ENCODE results near the gene SIGLEC11.
A peak's percentile ranks its signal among the peaks of the same experiment; 100 is the strongest.
"Not testable (repeated sequence)": the region's sequence is repeated elsewhere in the genome, so short reads cannot be mapped to it uniquely, and the experiment has no call there.

Gene SIGLEC11

DNA sequence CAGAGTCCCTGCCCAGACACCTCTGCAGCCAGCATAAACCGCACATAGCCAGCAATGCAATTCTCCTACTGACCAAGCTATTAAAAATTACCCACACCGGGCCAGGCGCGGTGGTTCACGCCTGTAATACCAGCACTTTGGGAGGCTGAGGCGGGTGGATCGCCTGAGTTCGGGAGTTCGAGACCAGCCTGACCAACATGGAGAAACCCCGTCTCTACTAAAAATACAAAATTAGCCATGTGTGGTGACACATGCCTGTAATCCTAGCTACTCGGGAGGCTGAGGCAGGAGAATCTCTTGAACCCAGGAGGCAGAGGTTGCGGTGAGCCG, 36.1 kb downstream of the SIGLEC11 start:
- not testable (repeated sequence) for DNase-seq

DNA sequence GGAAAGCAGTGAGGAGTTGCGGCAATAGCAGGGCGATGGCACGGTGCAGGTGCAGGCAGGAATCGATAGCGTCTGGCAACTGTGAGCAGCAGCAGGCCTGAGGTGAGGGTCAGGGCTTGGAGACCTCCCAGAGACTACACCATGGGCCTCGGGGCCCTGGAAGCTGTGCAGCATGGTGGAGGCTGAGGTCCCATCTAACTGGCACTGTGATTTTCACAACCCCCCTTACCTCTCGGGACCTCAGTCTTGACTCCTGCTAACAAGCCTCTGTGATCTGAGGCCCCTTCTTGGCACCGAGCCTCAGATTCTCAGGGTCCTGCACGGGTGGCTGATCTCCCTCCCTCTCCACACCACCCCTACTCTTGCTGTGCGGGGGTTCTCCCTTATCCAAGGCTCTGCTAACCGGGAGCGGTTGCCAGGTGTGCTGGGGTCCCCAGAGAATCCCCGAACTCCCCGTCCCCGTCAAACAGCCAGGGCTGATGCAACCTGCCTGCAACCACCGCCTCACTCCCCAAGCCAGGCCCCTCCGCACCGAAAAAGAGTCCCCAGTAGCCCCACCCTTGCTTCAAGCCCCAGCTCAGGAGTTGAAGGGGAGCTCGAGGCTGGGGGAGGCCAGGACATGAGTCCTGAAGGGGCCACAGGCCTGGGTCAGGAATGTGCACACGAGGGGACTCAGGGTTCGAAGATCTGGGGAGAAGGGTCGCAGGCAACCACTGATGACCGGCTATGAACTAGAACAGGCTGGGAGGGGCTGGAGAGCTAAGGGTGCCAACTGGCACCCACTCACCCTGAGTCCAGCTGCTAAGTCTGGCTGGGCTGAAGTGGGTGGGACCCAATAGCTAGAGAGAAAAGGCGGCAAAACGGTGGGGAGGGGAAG, 36.7 kb downstream of the SIGLEC11 start:
- no peak for DNase-seq

DNA sequence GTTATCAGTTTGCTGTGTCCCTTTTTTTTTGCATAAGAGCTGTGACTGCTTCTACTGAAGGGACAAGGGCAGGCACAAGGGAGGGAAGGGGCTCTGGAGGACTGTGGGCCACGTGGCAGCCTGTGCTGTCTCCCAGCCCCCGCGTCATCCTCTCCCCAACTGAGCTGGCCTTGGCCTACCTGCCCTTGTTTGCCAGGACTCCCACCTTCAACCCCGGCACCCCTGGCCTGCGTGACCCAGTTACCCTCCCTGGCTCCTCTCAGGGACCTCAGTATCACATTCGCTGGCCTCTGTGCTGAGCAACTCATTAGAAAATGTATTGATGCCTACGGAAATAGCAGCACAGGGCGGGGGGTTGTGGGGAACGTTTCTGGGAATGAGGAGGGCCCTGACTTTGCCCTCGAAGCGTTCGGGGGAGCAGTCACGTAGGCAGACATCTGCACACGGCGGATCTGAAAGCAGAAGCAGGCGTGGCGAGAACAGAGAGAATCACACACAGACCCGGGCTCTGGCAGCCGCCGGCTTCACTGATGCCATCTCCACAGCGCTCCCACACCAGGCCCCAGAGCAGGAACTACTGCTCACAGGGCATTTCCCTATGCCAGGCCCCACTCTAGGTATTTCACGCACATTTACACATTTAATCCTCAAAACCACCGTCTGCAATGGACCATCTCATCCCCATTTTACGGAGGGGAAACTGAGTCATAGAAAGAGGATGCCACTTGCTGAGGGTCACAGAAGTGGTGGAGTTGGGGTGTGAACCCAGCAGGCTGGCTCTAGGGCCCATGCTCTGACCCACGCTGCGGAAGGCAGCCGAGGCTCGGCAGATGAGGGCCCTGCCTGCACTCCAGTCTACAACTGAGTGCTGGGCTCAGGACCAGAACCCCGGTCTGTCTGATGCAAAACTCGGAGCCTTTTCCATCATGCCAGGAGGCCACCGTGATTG, 37.6 kb downstream of the SIGLEC11 start:
- DNase-seq: no peak

DNA sequence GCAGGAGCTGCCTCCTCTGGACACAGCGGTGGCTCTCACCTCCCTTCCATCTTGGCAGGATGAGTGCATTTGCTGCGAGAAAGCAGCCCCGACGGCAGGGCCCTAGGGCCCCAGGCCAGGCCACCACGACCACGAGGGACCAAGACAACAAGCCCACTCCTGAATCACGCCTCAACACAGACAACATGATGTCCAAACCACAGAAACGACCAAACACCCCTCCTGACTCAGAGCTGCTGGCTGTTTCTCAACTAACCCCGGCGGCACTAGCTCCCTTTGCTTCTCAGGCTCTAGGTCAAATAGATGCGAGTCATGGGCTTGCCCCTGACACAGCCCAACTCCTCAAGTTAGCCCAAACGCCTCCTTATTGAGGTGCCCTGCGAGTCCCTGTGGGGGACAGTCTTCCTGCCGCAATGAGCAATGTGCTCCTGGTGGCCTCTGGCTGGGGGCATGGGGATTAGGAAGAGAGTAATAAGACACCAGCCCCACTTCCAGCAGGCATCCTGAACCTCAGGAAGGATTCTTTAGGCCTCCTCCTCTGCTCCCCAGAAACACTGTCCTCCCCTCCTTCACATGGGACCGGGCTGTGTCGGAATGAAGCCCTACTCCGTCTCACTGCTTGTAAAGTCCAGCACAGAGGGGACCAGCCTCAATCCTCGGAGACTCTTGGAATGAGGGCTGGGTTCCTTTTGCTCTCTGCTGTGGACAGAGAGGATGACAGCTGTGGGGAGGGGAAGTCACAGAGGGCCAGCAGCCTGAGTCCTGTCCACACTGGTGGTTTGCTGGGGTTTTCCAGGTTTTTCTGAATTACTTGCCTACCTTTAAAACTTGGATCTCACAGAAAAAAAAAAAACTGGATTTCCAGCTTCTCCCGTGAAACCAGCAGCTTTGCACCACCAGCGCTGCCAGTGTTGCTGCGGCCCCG, 38.8 kb downstream of the SIGLEC11 start:
- DNase-seq: peak; percentile 38

DNA sequence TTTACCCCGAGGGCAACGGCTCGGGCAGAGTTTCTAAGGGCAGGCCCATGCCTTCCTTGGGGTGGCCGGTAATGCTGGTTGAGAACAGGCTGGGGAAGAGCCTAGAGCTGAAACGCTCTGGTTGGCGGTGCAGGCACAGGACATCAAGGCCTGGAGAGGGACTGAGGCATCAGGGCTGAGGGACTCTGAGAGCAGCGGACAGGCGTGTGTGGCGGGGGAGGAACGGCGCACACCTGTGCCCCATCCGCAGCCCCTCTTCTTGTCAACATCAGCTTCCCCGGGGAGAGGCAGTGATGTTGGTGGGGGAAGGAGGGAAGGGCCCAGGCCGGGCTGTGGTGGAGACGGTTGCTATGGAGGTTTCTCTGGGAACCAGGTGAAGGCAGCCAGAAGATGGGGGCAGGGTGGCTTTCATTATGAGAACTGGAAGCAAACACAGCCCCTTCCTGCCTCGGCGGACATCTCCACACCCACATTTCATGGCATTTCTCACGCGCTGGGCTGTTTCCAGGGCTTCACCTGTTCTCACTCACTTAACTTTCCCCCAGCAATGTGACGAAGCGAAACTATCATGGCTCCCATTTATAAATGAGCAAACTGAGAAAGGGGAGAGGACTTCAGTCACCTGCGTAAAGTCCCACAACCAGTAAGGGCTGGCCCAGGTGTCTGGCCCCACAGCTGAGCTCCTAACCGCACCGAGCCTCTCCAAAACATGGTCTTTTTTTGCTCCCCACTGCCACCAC, 40.2 kb downstream of the SIGLEC11 start:
- no peak for DNase-seq

DNA sequence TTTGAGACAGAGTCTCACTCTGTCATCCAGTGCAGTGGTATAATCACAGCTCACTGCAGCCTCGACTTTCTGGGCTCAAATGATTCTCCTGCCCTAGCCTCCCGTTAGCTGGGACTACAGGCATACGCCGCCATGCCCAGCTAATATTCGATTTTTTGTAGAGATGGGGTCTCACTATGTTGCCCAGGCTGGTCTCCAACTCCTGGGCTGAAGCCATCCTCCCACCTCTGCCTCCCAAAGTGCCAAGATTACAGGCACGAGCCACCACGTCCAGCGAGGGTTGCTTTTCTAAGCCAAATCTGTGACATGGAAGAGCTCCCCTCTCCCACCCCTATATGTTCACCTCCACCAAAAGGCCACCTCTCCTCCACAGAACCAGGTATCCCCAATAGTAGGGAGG, 42.9 kb downstream of the SIGLEC11 start:
- DNase-seq: no peak

DNA sequence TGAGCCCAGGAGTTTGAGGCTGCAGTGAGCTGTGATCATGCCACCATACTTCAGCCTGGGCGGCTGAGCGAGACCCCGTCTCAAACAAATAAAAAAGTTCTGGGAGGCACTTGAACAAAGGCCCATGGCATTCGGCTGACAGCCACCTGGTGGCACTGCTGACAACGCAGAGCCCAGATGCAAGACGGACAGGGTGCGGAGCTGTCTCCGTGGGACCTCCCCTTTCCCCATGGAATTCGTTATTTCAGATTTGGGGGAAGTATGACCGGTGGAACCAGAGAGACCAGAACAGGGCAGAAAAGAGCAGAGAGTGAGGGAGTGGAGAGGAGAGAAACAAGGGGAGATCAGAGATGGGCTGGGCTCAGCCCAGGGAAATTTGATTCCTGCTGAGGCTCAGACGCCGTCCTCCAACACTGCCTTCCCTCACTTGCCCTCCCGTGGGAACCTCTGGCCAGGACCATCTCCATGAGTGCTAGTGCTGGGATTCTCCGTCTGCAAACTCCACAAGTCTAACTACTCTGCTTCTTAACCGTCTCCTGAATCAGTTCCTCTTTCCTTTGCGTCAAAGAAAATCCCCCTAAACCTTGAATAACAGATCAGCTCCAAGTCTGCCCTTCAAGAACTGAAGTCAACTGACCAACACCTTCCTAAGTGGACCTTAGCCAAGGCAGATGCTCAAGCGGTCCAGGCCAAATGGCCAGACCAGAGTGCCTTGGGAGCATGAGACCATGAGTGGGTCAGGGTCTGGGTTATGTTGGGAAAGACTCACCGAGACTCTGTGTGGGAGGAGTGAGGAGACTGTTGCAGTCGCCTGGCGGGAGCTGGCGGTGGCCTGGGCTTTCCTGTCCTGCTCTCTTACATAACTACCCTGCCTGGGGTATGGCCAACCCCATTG, 43.9 kb downstream of the SIGLEC11 start:
- no peak for DNase-seq

DNA sequence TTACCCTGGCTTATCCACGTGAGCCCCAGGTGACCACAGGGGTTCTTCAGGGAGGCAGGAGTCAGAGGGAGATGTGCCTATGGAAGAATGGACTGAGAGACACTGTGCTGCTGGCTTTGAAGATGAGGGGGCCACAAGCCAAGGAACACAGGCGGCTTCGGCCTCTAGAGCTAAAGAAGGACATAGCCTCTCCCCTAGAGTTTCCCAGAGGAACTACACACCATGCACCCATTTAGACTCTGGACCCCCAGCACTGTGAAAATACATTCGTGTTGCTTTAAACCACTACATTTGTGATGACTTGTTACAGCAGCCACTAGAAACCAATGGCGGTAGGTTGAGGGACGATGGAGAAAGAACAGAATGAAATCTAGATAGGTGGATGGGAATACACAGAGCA, 45.7 kb downstream of the SIGLEC11 start:
- no peak for DNase-seq

DNA sequence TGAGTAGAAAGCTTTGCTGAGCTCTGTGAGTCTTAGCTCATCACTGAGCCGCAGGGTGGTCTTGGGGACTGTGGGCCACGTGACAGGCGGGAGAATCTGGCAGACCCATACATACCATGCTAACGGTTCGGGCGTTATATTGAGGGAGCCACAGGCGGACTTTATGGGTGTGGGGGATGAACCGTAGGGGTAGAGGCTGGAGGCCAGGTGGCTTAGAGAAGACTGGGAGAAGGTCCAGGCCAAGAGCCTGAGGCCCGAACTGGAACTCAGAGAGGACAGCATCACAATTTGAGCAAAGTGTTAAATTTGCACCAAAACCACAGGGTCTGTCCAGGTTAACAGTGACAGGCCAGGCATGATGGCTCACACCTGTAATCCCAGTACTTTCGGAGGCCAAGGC, 47.3 kb downstream of the SIGLEC11 start:
- no peak for DNase-seq

DNA sequence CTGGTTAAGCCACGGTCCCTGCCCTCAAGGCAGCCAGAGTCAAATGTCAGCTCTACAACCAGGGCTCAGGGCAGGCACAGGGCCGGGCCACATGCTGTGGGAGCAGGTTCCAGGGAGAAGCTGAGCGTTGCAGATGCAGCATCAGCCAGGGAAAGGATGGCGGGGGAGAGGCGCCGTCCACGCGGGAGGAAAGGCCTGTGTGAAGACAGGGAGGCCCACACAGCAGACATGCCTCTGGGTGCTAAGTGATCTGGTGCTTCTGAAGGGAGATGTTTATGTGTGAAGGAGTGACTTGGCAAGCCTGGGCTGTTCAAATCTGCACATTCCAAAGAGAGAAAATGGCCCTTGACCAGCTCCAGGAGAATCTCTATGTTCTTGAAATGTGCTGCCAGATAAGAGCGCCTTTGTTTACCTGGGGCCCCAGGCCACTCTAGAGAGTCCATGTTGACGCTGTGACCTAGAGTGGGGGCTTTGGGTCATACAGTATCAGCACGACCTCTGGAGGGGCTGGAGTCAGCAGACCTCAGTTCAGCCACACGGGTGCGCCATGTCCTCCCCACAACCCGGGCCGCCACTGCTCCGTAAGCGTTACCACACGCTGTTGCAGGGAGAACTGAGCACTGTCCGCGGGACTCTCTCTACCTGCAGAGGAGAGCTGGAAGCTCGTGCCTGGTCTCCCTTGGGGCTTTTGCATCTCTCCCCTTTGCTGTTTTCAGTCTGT, 47.8 kb downstream of the SIGLEC11 start:
- no peak for DNase-seq

DNA sequence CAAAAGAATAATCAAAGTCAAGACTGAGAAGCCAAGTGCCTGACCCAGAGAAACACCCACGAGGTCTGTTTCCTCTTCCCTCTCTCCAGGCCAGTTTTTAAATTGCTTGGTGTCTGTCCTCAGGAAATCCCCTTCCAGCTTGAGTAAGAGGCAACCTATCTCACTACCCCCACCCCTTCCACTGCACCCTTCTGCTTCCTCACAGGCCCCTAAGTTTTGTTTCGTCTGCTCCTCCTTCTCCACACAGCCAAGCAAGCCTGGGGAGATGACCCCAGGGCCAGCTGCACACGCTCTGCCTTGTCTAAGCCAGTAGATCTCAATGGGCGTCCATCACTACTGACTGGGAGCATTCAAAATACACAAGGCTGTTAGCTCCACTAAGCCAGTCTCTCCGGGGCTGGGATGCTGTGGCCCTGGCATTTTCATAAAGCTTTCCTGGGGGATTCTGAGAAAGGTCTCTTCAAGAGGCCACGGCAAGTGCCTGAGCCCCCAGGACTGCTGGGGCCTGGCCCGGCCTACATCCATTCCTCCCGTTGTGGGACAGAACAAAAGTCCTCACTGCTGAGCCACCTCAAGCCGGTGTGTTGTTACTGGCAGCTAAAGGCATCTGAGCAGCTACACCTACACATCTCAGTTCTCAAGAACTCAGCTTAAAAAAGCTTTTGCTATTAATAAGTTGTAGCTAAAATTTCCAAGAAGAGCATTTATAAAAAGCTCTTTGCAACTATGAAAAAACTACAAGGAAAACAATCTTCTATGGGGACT, 49.4 kb downstream of the SIGLEC11 start:
- DNase-seq: peak; percentile 51

DNA sequence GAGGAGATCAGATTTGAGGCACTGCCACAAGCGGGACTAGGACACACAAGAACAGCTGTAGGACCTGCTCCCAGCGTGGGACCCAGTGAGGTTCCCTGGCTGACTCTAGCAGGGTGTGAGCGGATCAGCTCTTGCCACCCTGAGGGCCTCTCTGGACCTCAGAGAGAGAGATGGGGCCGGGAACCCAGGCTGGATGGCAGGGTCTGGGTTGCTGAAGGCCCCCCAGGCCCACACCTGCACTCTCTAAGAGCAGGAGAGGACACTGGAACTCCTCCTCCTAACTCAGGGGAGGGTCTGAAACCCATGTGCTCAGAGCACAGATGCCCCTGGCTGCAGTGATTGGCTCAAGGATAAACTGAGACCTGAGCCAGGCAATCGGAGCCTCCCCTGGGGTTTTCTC, 50.8 kb downstream of the SIGLEC11 start:
- no peak for DNase-seq

DNA sequence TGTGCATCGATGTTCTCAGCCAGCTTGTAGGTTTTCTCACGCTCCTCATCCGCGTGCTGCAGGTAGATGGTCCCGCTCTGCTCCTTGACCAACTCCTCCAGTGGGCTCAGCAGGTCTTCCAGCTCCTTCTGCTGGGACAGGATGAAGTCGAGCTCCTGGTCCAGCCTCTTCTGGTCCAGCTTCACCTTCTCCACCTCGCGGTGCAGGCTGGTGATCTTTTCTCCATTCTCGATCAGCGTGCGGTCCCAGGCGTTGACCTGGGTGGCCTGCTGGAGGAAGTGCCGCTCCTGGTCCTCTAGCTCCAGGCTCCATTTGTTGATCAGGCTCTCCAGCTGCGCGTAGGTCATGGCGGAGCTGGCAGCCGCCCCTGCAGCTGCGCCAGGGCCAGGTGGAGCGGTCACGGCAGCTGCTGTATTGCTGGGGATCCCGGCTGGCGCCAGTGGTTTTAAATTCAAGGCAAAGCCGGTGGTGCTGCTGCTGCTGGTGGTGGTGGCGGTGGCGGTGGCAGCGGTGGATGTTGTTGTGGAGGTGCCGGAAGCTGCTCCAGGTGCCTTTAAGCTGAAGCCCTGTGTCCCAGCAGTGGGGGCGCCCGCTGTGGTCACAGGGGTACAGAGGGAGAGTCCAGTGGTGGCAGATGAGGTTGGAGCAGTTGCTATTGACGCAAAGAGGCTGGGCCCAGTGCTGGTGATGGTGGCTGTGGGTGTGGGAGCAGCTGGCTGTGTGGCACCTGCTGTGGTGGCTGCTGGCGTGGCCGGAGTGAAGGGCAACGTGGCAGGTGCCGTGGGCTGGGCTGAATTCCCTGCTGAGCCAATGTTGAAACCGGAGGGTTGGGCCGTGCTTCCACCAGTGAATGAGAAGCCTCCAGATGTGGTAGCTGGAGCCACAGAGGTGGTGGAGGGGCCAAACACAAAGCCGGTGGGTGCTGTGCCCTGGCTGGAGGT, 52.2 kb downstream of the SIGLEC11 start:
- no peak for DNase-seq

DNA sequence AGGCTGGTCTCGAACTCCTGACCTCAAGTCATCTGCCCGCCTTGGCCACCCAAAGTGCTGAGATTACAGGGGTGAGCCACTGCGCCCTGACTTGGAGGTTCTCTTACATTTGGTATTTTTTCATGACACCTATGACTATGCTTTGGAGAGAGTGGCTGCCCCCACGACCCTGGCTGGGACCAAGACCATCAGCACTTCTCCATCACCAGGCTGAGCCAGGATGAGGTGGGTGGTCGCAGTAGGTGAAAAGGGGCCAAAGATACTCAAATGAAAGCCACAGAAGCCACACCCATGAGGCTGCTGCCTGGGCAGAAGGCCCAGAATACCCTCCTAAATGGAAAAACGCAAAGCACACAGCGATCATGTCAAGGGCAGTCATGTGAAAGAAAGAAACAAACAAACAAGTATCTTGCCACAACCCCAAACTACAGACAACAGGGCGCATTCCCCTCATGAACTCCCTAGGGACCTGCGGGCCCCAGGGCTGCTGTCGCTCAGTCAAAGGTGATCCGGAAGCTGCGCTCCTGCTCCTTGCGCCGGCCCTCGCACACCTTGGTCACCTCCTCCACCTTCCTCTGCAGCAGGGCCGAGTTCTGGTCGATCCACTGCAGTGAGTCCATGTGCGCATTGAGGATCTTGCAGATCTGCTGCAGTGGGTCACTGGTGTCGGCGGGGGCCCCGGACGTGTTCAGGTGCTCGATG, 53.1 kb downstream of the SIGLEC11 start:
- DNase-seq: no peak

DNA sequence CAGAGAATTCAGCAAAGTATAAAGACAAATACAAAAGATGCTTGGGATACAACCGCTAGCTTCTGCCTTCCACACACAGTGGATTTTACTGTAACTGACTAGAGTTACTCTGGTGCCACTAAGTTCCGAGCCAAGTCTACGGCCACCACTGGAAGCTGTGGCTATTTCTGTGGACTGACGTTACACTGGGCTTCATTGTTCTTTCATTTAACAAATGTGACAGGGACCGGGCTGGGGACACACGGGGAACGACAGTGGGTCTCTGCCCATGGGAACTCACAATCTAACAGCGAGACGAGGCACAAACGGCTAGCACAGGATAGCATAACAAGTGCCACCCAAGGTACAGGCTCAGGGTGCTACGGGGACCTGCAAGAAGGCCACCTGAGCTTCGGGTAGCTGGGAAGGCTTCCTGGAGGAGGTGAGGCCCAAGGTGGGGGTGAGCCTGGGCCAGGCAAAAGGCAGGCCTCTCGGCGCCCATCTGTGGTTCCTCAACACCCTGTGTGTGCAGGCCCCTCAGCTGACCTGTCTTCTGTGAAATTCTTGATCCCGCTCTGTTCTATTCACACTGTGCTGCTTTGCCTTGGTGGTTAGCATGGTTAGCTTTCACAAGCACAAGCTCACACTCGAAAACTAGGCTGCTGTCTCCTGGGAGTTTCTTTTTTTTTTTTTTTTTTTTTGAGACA, 54.0 kb downstream of the SIGLEC11 start:
- DNase-seq: no peak

DNA sequence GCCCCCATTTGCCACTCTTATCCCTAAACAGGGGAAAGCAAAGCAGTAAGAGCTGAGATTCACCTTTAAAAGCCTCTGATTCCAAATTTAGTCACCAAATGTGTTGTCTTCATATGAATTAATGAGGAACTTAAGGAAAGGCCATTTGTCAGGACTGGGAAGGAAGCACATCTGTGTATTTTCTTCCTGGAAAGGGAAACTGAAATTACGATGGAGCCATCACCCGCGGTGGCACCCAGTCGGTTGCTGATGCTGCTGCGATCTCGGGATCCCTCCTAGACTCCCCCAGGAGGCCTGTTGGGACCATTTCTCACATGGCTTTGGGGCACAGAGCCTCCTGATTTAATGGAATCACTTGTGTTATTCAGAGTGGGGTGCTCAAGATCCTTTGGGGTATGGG, 56.8 kb downstream of the SIGLEC11 start:
- DNase-seq: no peak

Data from activated CD4-positive, alpha-beta T cell treated with anti-CD3 and anti-CD28 coated beads for 48 hours (primary cell).